NB4 (cell line): ENCODE results near the gene MSI2.

Experiments
- DNase-seq: peaks from one replicate; pipeline ENCODE4 v3.0.0; 2010; ENCODE audit warnings: low read depth
- H3K4me3 ChIP-seq: one replicate; pipeline ENCODE4 v1.5.1; 2011; ENCODE audit warnings: mild to moderate bottlenecking, low read depth, low read length, moderate library complexity
- MYC ChIP-seq: IDR thresholded peaks from 2 replicates; pipeline ENCODE4 v1.6.1; 2011; ENCODE audit warnings: low read depth, low read length
- POLR2A ChIP-seq: IDR thresholded peaks from 2 replicates; pipeline ENCODE4 v1.6.1; 2011; ENCODE audit warnings: mild to moderate bottlenecking; ENCODE audit not compliant: insufficient read length; ENCODE audit errors: extremely low read depth
- TF ChIP-seq, protein P1 (sequence below): IDR thresholded peaks from one replicate; pipeline ENCODE4 v1.5.1; 2012; ENCODE audit warnings: low read depth, low read length
- TF ChIP-seq, protein P2 (sequence below): IDR thresholded peaks from 2 replicates; pipeline ENCODE4 v1.6.1; 2011; ENCODE audit warnings: low read depth, low read length

MSI2 gene

DNA sequence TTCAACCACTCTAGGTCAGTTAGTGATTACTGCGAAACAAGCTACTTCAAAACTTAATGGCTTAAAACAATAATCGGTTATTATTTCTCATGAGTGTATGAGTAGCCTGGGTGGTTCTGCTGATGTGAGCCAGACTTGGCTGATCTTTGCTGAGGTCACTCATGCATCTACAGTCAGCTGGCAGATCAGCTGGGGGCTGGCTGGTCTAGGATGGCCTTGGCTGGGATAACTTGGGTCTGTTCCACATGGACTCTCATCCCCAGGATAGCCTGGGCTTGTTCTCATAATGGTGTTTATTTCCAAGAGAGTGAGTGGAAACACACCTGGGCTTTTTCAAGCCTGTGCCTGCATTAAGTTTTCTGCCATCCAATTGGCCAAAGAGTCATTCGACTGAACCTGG lies 475.7 kb downstream of the MSI2 start:
- TF ChIP-seq POLR2A = no peak
- TF ChIP-seq MYC = no peak
- TF ChIP-seq, protein P1, sequence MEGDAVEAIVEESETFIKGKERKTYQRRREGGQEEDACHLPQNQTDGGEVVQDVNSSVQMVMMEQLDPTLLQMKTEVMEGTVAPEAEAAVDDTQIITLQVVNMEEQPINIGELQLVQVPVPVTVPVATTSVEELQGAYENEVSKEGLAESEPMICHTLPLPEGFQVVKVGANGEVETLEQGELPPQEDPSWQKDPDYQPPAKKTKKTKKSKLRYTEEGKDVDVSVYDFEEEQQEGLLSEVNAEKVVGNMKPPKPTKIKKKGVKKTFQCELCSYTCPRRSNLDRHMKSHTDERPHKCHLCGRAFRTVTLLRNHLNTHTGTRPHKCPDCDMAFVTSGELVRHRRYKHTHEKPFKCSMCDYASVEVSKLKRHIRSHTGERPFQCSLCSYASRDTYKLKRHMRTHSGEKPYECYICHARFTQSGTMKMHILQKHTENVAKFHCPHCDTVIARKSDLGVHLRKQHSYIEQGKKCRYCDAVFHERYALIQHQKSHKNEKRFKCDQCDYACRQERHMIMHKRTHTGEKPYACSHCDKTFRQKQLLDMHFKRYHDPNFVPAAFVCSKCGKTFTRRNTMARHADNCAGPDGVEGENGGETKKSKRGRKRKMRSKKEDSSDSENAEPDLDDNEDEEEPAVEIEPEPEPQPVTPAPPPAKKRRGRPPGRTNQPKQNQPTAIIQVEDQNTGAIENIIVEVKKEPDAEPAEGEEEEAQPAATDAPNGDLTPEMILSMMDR = no peak
- TF ChIP-seq, protein P2, sequence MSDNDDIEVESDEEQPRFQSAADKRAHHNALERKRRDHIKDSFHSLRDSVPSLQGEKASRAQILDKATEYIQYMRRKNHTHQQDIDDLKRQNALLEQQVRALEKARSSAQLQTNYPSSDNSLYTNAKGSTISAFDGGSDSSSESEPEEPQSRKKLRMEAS = no peak
- DNase-seq = no peak
- no peak overlapping the region for H3K4me3 ChIP-seq

DNA sequence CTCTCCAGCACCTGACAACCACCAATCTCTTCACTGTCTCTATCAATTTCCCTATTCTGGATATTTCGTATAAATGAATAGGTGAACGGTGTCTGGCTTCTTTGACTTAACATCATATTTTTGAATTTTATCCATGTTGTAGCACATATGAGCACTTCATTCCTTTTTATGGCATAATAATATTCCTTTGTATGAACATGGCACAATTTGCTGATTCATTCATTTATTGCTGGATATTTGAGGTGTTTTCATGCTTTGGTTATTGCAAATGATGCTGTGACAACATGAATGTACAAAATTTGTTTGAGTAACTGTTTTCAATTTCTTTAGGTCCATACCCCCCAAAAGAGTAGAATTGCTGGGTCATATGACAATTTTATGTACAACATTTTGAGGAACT lies 476.8 kb downstream of the MSI2 start:
- TF ChIP-seq POLR2A = no peak
- TF ChIP-seq, protein P2 = no peak
- TF ChIP-seq MYC = no peak
- TF ChIP-seq, protein P1 = no peak
- no peak overlapping the region for H3K4me3 ChIP-seq
- DNase-seq = no peak
